Vein endothelial cell (primary cell): ENCODE results near the gene P2RY14. TPM values are rescaled to one million over a fixed set of nuclear protein-coding genes. Genes with fewer than 3 reads are reported as not detected.

Experiments used
- small RNA-seq: library from RNA; depleted of rRNA; stranded (forward); fragments of <200 nt; gene quantifications from one replicate; pipeline ENCODE3, GENCODE V24; 2012
- total RNA-seq: library from RNA; depleted of rRNA; stranded (reverse); fragments of >200 nt; gene quantifications from 2 replicates; pipeline ENCODE4 v1.2.3, GENCODE V29; 2012

P2RY14 gene
- not detected in 2 replicates for total RNA-seq

GRCh38 chr3:151278230-151278629 lies at the start of gene P2RY14:
TSS of gene P2RY14 (minus strand) at chr3:151278542. CDS start at chr3:151214316, 64,226 bp downstream.

GRCh38 chr3:151316267-151316991 lies 38.1 kb upstream of the P2RY14 start, which contains the start of gene GPR87:
TSS of gene GPR87 (minus strand) at chr3:151316820. CDS start at chr3:151300100, 16,720 bp downstream.

GRCh38 chr3:151203051-151203420 lies 75.3 kb downstream of the P2RY14 start, which contains the start of gene GPR171:
TSS of gene GPR171 (minus strand) at chr3:151203216. CDS start at chr3:151199386, 3,830 bp downstream.

Small RNA genes within 50 kb of the gene (small RNA-seq; reads per million reads assigned to genes)
- gene RNA5SP145: not detected

Other genes starting within 250 kb of the P2RY14 start
- 0.65 and 0.67 TPM in 2 replicates for gene MED12L, start 192.9 kb downstream of the P2RY14 start, total RNA-seq
- gene GPR171, start 75.3 kb downstream of the P2RY14 start, total RNA-seq: not detected in 2 replicates
- gene GPR87, start 38.3 kb upstream of the P2RY14 start, total RNA-seq: 0.19 and 0.33 TPM in 2 replicates
- not detected in 2 replicates for gene P2RY13, start 51.0 kb upstream of the P2RY14 start, total RNA-seq
- not detected in 2 replicates for gene P2RY12, start 106.2 kb upstream of the P2RY14 start, total RNA-seq
- under 0.01 TPM in 1 of 2 replicates, not detected in the other for gene IGSF10, start 182.5 kb upstream of the P2RY14 start, total RNA-seq